ENCODE data around the gene VPS16. TPM values are rescaled to one million over a fixed set of nuclear protein-coding genes. Genes with fewer than 3 reads are reported as not detected.
"Not testable (repeated sequence)": the region's sequence is repeated elsewhere in the genome, so short reads cannot be mapped to it uniquely, and the experiment has no call there.

VPS16 gene
- polyA plus RNA-seq, 1 donor from 2014 or later, result 117 TPM

DNA sequence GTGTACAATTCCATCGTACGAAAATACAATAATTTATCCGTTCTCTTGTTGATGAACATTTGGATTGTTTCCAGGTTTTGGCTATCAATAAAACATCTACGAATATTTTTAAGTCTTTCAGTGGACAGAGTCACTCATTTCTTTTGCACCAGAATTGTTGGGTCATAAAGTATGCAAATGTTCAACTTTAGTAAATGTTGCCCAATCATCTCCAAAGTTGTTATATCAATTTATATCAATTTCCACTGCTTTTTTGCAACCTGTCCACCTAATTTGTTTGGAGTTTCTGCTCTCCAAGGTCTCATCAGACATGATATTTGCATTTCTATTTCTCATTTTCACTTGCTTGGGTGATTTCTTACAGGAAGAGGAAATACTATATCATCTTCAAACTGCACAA lies 13.9 kb upstream of the VPS16 start:
- TF ChIP-seq SMC3 (conservative IDR thresholded peaks at IDR 0.05; ENCODE audit: poor library complexity), result no peak
- TF ChIP-seq, protein P1, sequence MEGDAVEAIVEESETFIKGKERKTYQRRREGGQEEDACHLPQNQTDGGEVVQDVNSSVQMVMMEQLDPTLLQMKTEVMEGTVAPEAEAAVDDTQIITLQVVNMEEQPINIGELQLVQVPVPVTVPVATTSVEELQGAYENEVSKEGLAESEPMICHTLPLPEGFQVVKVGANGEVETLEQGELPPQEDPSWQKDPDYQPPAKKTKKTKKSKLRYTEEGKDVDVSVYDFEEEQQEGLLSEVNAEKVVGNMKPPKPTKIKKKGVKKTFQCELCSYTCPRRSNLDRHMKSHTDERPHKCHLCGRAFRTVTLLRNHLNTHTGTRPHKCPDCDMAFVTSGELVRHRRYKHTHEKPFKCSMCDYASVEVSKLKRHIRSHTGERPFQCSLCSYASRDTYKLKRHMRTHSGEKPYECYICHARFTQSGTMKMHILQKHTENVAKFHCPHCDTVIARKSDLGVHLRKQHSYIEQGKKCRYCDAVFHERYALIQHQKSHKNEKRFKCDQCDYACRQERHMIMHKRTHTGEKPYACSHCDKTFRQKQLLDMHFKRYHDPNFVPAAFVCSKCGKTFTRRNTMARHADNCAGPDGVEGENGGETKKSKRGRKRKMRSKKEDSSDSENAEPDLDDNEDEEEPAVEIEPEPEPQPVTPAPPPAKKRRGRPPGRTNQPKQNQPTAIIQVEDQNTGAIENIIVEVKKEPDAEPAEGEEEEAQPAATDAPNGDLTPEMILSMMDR (IDR thresholded peaks at IDR 0.05; ENCODE audit: poor library complexity, severe bottlenecking), result no peak
- TF ChIP-seq EZH2 (IDR thresholded peaks at IDR 0.05; ENCODE audit: borderline replicate concordance, insufficient read depth, low read length, poor library complexity, severe bottlenecking), result no peak
- TF ChIP-seq TAF1 (IDR thresholded peaks at IDR 0.05; ENCODE audit: low read depth), result no peak
- TF ChIP-seq POLR2AphosphoS5 (IDR thresholded peaks at IDR 0.05), result no peak
- TF ChIP-seq EP300 (conservative IDR thresholded peaks at IDR 0.05; ENCODE audit: poor library complexity, severe bottlenecking), result no peak
- TF ChIP-seq, protein P2, sequence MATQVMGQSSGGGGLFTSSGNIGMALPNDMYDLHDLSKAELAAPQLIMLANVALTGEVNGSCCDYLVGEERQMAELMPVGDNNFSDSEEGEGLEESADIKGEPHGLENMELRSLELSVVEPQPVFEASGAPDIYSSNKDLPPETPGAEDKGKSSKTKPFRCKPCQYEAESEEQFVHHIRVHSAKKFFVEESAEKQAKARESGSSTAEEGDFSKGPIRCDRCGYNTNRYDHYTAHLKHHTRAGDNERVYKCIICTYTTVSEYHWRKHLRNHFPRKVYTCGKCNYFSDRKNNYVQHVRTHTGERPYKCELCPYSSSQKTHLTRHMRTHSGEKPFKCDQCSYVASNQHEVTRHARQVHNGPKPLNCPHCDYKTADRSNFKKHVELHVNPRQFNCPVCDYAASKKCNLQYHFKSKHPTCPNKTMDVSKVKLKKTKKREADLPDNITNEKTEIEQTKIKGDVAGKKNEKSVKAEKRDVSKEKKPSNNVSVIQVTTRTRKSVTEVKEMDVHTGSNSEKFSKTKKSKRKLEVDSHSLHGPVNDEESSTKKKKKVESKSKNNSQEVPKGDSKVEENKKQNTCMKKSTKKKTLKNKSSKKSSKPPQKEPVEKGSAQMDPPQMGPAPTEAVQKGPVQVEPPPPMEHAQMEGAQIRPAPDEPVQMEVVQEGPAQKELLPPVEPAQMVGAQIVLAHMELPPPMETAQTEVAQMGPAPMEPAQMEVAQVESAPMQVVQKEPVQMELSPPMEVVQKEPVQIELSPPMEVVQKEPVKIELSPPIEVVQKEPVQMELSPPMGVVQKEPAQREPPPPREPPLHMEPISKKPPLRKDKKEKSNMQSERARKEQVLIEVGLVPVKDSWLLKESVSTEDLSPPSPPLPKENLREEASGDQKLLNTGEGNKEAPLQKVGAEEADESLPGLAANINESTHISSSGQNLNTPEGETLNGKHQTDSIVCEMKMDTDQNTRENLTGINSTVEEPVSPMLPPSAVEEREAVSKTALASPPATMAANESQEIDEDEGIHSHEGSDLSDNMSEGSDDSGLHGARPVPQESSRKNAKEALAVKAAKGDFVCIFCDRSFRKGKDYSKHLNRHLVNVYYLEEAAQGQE (IDR thresholded peaks at IDR 0.05; ENCODE audit: borderline replicate concordance), result no peak
- no peak for TF ChIP-seq MXI1 (conservative IDR thresholded peaks at IDR 0.05; ENCODE audit: poor library complexity, severe bottlenecking)
- no peak for TF ChIP-seq RAD21 (conservative IDR thresholded peaks at IDR 0.05)
- H3K79me2 ChIP-seq (replicated peaks; ENCODE audit: insufficient read depth, low read length), result no peaks in the 10 kb centered on the region
- H3K9me3 ChIP-seq (ENCODE audit: low read length), result no peaks in the 10 kb centered on the region
- no peak overlapping the region for H3K9ac ChIP-seq (ENCODE audit: low read length)
- H3K27ac ChIP-seq (ENCODE audit: low read length), result no peak overlapping the region
- peaks cover 8% of the 10 kb centered on the region for H3K27me3 ChIP-seq (ENCODE audit: insufficient read depth, low read depth, low read length)
- H3F3A ChIP-seq (ENCODE audit: insufficient read depth, low read length, poor library complexity, severe bottlenecking), result no peaks in the 10 kb centered on the region
- H2AFZ ChIP-seq (ENCODE audit: low read depth, low read length), result no peak overlapping the region
- H3K4me3 ChIP-seq (ENCODE audit: low read length), result no peak overlapping the region
- H3K4me2 ChIP-seq (ENCODE audit: low read length), result no peak overlapping the region
- H3K36me3 ChIP-seq (ENCODE audit: insufficient read depth, low read length), result no peaks in the 10 kb centered on the region
- H4K20me1 ChIP-seq (ENCODE audit: insufficient read depth), result no peaks in the 10 kb centered on the region
- no peaks in the 10 kb centered on the region for H3K9me2 ChIP-seq (ENCODE audit: insufficient read depth, low read length)

DNA sequence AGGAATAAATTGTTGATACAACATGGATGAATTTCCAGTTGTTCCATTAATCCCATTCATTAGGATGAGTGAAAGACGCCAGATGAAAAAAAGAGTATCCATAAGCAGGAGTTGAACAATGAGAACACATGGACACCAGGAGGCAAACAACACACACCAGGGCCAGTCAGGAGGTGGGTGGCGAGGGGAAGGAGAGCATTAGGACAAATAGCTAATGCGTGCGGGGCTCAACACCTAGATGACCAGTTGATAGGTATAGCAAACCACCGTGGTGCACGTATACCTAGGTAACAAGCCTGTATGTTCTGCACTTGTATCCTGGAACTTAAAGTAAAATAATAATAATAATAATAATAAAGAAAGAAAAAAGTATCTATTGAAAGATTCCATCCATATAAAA lies 11.2 kb upstream of the VPS16 start:
- Histone ChIP-seq H3K9me3 (ENCODE audit: low read length) (no peaks in the 10 kb centered on the region), H3K9me2 (ENCODE audit: insufficient read depth, low read length) (no peaks in the 10 kb centered on the region), H3K9ac (ENCODE audit: low read length) (no peak overlapping the region), H4K20me1 (ENCODE audit: insufficient read depth) (no peaks in the 10 kb centered on the region), H3K27ac (ENCODE audit: low read length) (no peak overlapping the region), H2AFZ (ENCODE audit: low read depth, low read length) (no peak overlapping the region), H3K4me3 (ENCODE audit: low read length) (no peak overlapping the region), H3K36me3 (ENCODE audit: insufficient read depth, low read length) (no peaks in the 10 kb centered on the region), H3K27me3 (ENCODE audit: insufficient read depth, low read depth, low read length) (peaks cover 3% of the 10 kb centered on the region), H3K79me2 (replicated peaks; ENCODE audit: insufficient read depth, low read length) (no peaks in the 10 kb centered on the region), H3F3A (ENCODE audit: insufficient read depth, low read length, poor library complexity, severe bottlenecking) (no peaks in the 10 kb centered on the region), H3K4me2 (ENCODE audit: low read length) (no peak overlapping the region)
- TF ChIP-seq TAF1 (IDR thresholded peaks at IDR 0.05; ENCODE audit: low read depth) (no peak), POLR2AphosphoS5 (IDR thresholded peaks at IDR 0.05) (no peak), EP300 (conservative IDR thresholded peaks at IDR 0.05; ENCODE audit: poor library complexity, severe bottlenecking) (no peak), RAD21 (conservative IDR thresholded peaks at IDR 0.05) (no peak), EZH2 (IDR thresholded peaks at IDR 0.05; ENCODE audit: borderline replicate concordance, insufficient read depth, low read length, poor library complexity, severe bottlenecking) (no peak), MXI1 (conservative IDR thresholded peaks at IDR 0.05; ENCODE audit: poor library complexity, severe bottlenecking) (no peak), SMC3 (conservative IDR thresholded peaks at IDR 0.05; ENCODE audit: poor library complexity) (no peak)
- TF ChIP-seq, protein P1 (IDR thresholded peaks at IDR 0.05; ENCODE audit: poor library complexity, severe bottlenecking), result no peak
- TF ChIP-seq, protein P2 (IDR thresholded peaks at IDR 0.05; ENCODE audit: borderline replicate concordance), result no peak

DNA sequence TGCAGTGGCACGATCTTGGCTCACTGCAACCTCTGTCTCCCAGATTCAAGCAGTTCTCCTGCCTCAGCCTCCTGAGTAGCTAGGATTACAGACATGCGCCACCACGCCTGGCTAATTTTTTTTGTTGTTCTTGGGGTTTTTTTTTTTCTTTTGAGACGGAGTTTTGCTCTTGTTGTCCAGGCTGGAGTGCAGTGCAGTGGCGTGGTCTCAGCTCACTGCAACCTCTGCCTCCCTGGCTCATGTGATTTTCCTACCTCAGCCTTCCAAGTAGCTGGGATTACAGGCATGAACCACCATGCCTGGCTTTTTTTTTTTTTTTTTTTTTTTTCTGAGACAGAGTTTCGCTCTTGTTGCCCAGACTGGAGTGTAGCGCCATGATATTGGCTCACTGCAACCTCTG lies 9.3 kb upstream of the VPS16 start:
- H3K9me3 ChIP-seq (ENCODE audit: low read length); H3K9me2 ChIP-seq (ENCODE audit: insufficient read depth, low read length); H3K4me3 ChIP-seq (ENCODE audit: low read length); H3K27ac ChIP-seq (ENCODE audit: low read length); H2AFZ ChIP-seq (ENCODE audit: low read depth, low read length); H3K9ac ChIP-seq (ENCODE audit: low read length); H4K20me1 ChIP-seq (ENCODE audit: insufficient read depth); H3K36me3 ChIP-seq (ENCODE audit: insufficient read depth, low read length); H3F3A ChIP-seq (ENCODE audit: insufficient read depth, low read length, poor library complexity, severe bottlenecking); H3K4me2 ChIP-seq (ENCODE audit: low read length); H3K27me3 ChIP-seq (ENCODE audit: insufficient read depth, low read depth, low read length); H3K79me2 ChIP-seq (replicated peaks; ENCODE audit: insufficient read depth, low read length): not testable (repeated sequence)

Measured in neural cell (in vitro differentiated cells).